HFF-Myc (cell line): ENCODE measurements around the gene TMEM150C.
"Not testable (repeated sequence)": the region's sequence is repeated elsewhere in the genome, so short reads cannot be mapped to it uniquely, and the experiment has no call there.

Experiments
- DNase-seq: peaks from one replicate; pipeline ENCODE4 v3.0.0-alpha.2; 2011; ENCODE audit warnings: low read depth; ENCODE audit errors: extremely low read depth
- H3K4me3 ChIP-seq: replicated peaks from 2 replicates; pipeline ENCODE4 v1.5.1; 2011; ENCODE audit warnings: low read depth, mild to moderate bottlenecking, control low read depth, low read length
- TF ChIP-seq, protein P1 (sequence below): IDR thresholded peaks from 2 replicates; pipeline ENCODE4 v1.5.1; 2012; ENCODE audit warnings: mild to moderate bottlenecking, low read depth, low read length, control low read depth; ENCODE audit errors: missing control alignments

Gene TMEM150C

GRCh38 chr4:82577451-82577850 lies 15.7 kb upstream of the TMEM150C start:
- TF ChIP-seq, protein P1, sequence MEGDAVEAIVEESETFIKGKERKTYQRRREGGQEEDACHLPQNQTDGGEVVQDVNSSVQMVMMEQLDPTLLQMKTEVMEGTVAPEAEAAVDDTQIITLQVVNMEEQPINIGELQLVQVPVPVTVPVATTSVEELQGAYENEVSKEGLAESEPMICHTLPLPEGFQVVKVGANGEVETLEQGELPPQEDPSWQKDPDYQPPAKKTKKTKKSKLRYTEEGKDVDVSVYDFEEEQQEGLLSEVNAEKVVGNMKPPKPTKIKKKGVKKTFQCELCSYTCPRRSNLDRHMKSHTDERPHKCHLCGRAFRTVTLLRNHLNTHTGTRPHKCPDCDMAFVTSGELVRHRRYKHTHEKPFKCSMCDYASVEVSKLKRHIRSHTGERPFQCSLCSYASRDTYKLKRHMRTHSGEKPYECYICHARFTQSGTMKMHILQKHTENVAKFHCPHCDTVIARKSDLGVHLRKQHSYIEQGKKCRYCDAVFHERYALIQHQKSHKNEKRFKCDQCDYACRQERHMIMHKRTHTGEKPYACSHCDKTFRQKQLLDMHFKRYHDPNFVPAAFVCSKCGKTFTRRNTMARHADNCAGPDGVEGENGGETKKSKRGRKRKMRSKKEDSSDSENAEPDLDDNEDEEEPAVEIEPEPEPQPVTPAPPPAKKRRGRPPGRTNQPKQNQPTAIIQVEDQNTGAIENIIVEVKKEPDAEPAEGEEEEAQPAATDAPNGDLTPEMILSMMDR: no peak
- no peak overlapping the region for H3K4me3 ChIP-seq
- no peak for DNase-seq

- no peak for DNase-seq
- TF ChIP-seq, protein P1: no peak
- no peak overlapping the region for H3K4me3 ChIP-seq
Measured at GRCh38 chr4:82569727-82570126, 7.9 kb upstream of the TMEM150C start.

- no peak for DNase-seq
- no peak overlapping the region for H3K4me3 ChIP-seq
- TF ChIP-seq, protein P1: no peak
Measured at GRCh38 chr4:82569076-82569475, 7.3 kb upstream of the TMEM150C start.

DNA sequence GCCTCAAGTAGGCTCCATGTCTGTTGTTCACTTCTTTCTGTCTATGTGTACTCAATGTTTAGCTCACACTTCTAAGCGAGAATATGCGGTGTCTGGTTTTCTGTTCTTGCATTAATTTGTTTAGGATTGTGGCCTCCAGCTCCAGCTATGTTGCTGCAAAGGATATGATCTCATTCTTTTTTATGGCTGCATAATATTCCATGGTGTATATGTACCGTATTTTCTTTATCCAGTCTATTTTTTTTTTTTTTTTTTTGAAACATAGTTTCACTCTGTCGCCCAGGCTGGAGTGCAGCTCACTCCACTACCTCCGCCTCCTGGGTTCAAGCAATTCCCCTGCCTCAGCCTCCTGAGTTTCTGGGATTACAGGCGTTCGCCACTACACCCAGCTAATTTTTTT lies 5.7 kb upstream of the TMEM150C start:
- DNase-seq: no peak
- H3K4me3 ChIP-seq: no peak overlapping the region
- TF ChIP-seq, protein P1: no peak

GRCh38 chr4:82562564-82562854 lies 721 bp upstream of the TMEM150C start:
- no peak overlapping the region for H3K4me3 ChIP-seq
- TF ChIP-seq, protein P1: no peak
- no peak for DNase-seq

GRCh38 chr4:82560853-82561785 lies 669 bp downstream of the TMEM150C start:
- H3K4me3 ChIP-seq: no peak overlapping the region
- TF ChIP-seq, protein P1: no peak
- DNase-seq: no peak

GRCh38 chr4:82559735-82560120 lies 2.1 kb downstream of the TMEM150C start:
- TF ChIP-seq, protein P1: no peak
- DNase-seq: no peak
- H3K4me3 ChIP-seq: no peak overlapping the region

- DNase-seq, H3K4me3 ChIP-seq: not testable (repeated sequence)
Measured at GRCh38 chr4:82559090-82559734, 2.6 kb downstream of the TMEM150C start.
